Measurements from ENCODE around the gene SIGLEC8. TPM values are rescaled to one million over a fixed set of nuclear protein-coding genes. Genes with fewer than 3 reads are reported as not detected.

SIGLEC8 gene
- total and polyA plus RNA-seq, 2 experiments from 2014 or later: not detected

DNA sequence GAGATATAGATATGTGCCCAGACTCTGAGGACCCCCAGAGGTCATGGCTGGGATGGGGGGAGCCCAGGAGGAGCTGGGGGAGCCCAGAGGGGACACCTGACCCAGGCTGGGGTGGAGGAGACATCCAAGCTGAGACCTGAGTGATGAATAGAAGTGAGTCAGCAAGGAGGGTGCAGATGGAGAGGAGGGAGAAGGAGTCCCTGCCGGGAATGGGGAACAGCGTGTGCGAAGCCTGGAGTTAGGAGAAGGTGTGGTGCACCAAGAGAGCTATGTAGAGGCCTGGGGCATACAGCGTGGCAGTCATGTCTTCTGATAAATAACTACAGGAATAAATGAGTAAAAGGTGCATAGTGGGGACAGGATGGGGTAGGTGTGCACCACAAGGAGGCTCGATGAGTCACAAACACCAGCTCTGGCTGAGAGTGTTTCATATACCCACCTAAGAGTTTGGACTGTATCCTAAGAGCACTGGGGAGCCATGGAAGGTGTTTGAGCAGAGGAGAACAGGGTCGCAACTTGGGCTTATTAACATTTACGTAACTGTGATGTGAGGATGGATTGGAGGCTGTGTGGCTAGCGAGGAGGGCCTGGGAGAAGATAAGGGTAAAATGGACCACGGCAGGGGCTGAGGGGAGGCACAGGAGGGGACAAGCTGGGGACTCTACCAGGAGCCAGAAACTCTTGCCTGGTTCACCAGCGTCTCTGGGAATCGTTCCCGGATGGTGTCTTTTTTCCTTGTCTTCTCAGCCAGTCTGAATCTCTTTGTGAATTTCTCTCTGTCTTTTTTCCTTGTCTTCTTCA is 21.5 kb upstream of the SIGLEC8 start:
- Histone ChIP-seq H3K27ac (no peak overlapping the region), H3K27me3 (no peaks in the 10 kb centered on the region), H3K4me3 (no peak overlapping the region), H3K9me3 (ENCODE audit: low read depth) (no peaks in the 10 kb centered on the region), H3K36me3 (no peaks in the 10 kb centered on the region), H3K4me1 (ENCODE audit: low read depth) (no peaks in the 10 kb centered on the region)
- DNase-seq (ENCODE audit: low read depth in 1 of 2, low spot score in 1 of 2): no peak
- no peak for TF ChIP-seq CTCF (IDR thresholded peaks at IDR 0.05; ENCODE audit: low read depth, low read length)

DNA sequence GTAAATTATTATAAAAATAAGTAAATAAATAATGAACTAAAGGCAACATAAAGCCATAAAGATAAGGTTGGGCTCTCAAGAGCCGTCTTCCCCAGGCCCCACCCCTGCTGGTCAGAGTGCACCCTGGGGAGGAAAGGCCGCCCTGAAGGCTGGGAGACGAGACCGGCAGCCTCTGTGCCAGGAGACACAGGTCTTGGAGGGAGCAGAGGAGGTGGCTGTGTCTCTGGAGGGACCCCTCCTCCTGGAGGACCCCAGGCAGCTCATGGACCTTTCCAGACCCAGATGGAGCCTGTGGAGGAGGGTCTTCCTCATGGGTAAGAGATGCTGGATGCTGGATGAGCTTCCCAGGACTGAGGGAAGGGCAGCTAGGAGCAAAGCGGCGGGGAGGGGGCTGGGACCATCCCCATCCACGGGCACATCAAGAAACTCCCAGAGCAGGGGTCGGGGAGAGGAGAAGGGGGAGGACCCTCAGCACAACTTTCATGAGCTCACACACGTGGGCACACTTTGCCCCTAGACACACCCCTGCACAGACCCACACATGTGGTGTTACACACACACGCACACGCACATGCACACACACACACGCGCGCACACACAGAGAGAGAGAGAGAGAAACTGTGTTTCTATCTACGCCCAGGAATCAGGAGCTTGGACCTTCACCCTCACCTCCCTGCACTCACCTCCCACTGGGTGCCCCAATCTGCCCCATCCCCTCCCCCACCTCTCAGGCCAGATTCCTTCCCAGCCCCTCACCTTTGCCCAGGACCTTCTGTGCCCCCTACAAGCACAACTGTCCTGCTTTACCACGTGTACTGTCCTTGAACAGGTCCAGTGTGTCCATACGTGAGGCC is 20.4 kb upstream of the SIGLEC8 start, which contains the start of gene CEACAM18:
Gene CEACAM18 (plus strand): TSS at position 159 of the 854 bp plus-strand sequence.
- Histone ChIP-seq H3K27ac (no peak within 1 kb of the TSS), H3K4me1 (ENCODE audit: low read depth) (no peaks in the 10 kb centered on the region), H3K9me3 (ENCODE audit: low read depth) (no peaks in the 10 kb centered on the region), H3K4me3 (no peak within 1 kb of the TSS), H3K27me3 (no peaks in the 10 kb centered on the region), H3K36me3 (no peaks in the 10 kb centered on the region)
- no peak for TF ChIP-seq CTCF (IDR thresholded peaks at IDR 0.05; ENCODE audit: low read depth, low read length)
- DNase-seq (ENCODE audit: low read depth in 1 of 2, low spot score in 1 of 2): no peak

- Histone ChIP-seq H3K36me3 (no peaks in the 10 kb centered on the region), H3K4me3 (no peak overlapping the region), H3K27me3 (no peaks in the 10 kb centered on the region), H3K9me3 (ENCODE audit: low read depth) (no peaks in the 10 kb centered on the region), H3K4me1 (ENCODE audit: low read depth) (no peaks in the 10 kb centered on the region), H3K27ac (no peak overlapping the region)
- no peak for DNase-seq (ENCODE audit: low read depth in 1 of 2, low spot score in 1 of 2)
- no peak for TF ChIP-seq CTCF (IDR thresholded peaks at IDR 0.05; ENCODE audit: low read depth, low read length)
Observed at GRCh38 chr19:51477344-51477743, 19.1 kb upstream of the SIGLEC8 start.

- Histone ChIP-seq H3K36me3 (no peaks in the 10 kb centered on the region), H3K27me3 (no peaks in the 10 kb centered on the region), H3K4me3 (no peak overlapping the region), H3K27ac (no peak overlapping the region), H3K4me1 (ENCODE audit: low read depth) (no peaks in the 10 kb centered on the region), H3K9me3 (ENCODE audit: low read depth) (no peaks in the 10 kb centered on the region)
- TF ChIP-seq CTCF (IDR thresholded peaks at IDR 0.05; ENCODE audit: low read depth, low read length): no peak
- no peak for DNase-seq (ENCODE audit: low read depth in 1 of 2, low spot score in 1 of 2)
Observed at GRCh38 chr19:51476164-51476563, 17.9 kb upstream of the SIGLEC8 start.

- H3K27ac ChIP-seq: no peak overlapping the region
- no peak overlapping the region for H3K4me3 ChIP-seq
- peak; percentile 74 for TF ChIP-seq CTCF (IDR thresholded peaks at IDR 0.05; ENCODE audit: low read depth, low read length)
- no peaks in the 10 kb centered on the region for H3K9me3 ChIP-seq (ENCODE audit: low read depth)
- DNase-seq (ENCODE audit: low read depth in 1 of 2, low spot score in 1 of 2): peak; percentile 75 to 80
- H3K27me3 ChIP-seq: no peaks in the 10 kb centered on the region
- H3K4me1 ChIP-seq (ENCODE audit: low read depth): no peaks in the 10 kb centered on the region
- no peaks in the 10 kb centered on the region for H3K36me3 ChIP-seq
Observed at GRCh38 chr19:51473009-51473707, 14.9 kb upstream of the SIGLEC8 start.

Measured in cardiac muscle cell (in vitro differentiated cells and primary cell).